ENCODE measurements around the gene UBASH3B. TPM values are rescaled to one million over a fixed set of nuclear protein-coding genes. Genes with fewer than 3 reads are reported as not detected.

Gene UBASH3B
- total RNA-seq, 2 experiments from 2014 or later, result 24.5 to 28.6 TPM

GRCh38 chr11:122837528-122838346 lies 182.2 kb downstream of the UBASH3B start:
- H3K4me1 Mint-ChIP-seq (ENCODE audit: low read depth), result peaks cover 26% of the 10 kb centered on the region
- CTCF ChIA-PET, result interaction anchor here (1.8 kb wide), 1 partner anchor 15 kb away, joined by 4 read pairs; no protein-coding TSS in a partner anchor
- ATAC-seq (ENCODE audit: poor library complexity), result no peak

DNA sequence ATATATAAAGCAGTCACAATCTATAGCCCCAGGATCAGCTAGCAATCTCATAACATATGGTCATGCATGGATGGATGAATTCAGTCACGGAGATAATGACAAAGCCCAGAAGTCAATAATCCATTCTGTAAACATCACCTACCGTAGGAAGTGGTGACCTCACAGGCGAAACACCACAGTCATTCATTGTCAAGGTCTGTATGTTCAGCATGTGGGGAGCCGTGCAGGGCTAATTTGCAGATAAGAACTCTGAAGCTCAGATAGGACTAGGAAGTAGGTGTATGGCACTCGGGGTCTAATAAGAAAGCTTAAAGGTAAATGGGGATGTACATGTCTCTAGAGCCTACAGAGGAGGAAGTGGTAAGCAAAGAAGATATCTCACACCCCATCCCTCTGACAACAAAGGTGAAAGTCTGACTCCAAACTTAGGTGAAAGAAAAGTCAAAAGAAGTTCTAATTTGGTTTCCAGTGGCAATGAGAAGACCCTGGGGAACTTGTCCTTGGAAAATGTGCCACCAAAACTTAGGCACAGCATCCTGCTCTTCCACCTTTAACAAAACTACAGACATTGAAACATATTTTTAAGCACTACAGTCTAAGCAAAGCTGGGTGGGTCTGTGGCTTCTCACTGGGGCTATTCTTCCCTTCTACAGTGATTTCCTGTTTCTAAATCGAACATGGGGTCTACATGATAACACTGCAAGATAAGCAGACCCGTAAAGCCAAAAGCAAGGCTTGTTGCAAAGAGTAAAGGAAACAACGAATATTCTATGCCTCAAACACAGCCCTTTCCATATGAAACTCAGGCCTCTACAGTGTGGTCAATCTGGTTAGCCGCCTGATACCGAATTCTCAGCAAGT lies 188.0 kb downstream of the UBASH3B start:
- peak overlapping the region; percentile 29 for H3K4me3 ChIP-seq (ENCODE audit: low read length)

More at GRCh38 chr11:122837528-122838346, 182.2 kb downstream of the UBASH3B start:
- H3K4me3 ChIP-seq (ENCODE audit: low read length), result no peak overlapping the region
- POLR2A ChIA-PET, result interaction anchor here (0.6 to 2.6 kb wide), 5 partner anchors 14 to 225 kb away, joined by 4 to 26 read pairs (median 7); partner anchors contain the start of gene HSPA8
- Mint-ChIP-seq H3K27ac (peak overlapping the region; percentile 63), H3K4me3 (peak overlapping the region; percentile 70), H3K27me3 (no peaks in the 10 kb centered on the region), H3K36me3 (ENCODE audit: low read depth) (no peaks in the 10 kb centered on the region), H3K9me3 (no peaks in the 10 kb centered on the region)
- no peaks in the 10 kb centered on the region for H3K36me3 ChIP-seq (ENCODE audit: insufficient read depth, low read length)
- no peak for TF ChIP-seq CTCF (IDR thresholded peaks at IDR 0.05)
- DNase-seq, result no peak
- H3K27ac ChIP-seq (ENCODE audit: low read depth in 1 of 2, low read length in 2 of 2), result no peak overlapping the region
- intact Hi-C loops (cut with DNase I, micrococcal nuclease), result loop anchor here in 1 of 2 experiments (2.0 kb wide), 1 partner anchor 15 kb away; no protein-coding TSS in a partner anchor
- peaks cover 2% of the 10 kb centered on the region for H3K4me1 ChIP-seq (ENCODE audit: insufficient read depth, low read length)
- H3K27me3 ChIP-seq (ENCODE audit: control insufficient read depth in 1 of 2, insufficient read depth in 2 of 2, low read length in 2 of 2), result no peaks in the 10 kb centered on the region
- H3K9me3 ChIP-seq (ENCODE audit: control insufficient read depth in 1 of 2, insufficient read depth in 1 of 2, low read length in 2 of 2), result no peaks in the 10 kb centered on the region

More for the DNA sequence above, 188.0 kb downstream of the UBASH3B start:
- peak; percentile 91 for ATAC-seq (ENCODE audit: poor library complexity)
- Histone ChIP-seq H3K36me3 (ENCODE audit: insufficient read depth, low read length) (no peaks in the 10 kb centered on the region), H3K9me3 (ENCODE audit: control insufficient read depth in 1 of 2, insufficient read depth in 1 of 2, low read length in 2 of 2) (no peaks in the 10 kb centered on the region), H3K27ac (ENCODE audit: low read depth in 1 of 2, low read length in 2 of 2) (peak overlapping the region; percentile 60 to 74), H3K27me3 (ENCODE audit: control insufficient read depth in 1 of 2, insufficient read depth in 2 of 2, low read length in 2 of 2) (no peaks in the 10 kb centered on the region), H3K4me1 (ENCODE audit: insufficient read depth, low read length) (peaks cover 20% of the 10 kb centered on the region)
- no peaks in the 10 kb centered on the region for H3K36me3 Mint-ChIP-seq (ENCODE audit: low read depth)
- ChIA-PET POLR2A (interaction anchor here (0.7 to 2.8 kb wide), 10 partner anchors 9 to 219 kb away, joined by 3 to 44 read pairs (median 5); partner anchors contain the start of gene HSPA8), CTCF (interaction anchor here (1.0 to 3.1 kb wide), 2 partner anchors 9 to 11 kb away, joined by 3 to 14 read pairs; no protein-coding TSS in a partner anchor)
- H3K27me3 Mint-ChIP-seq, result no peaks in the 10 kb centered on the region
- H3K9me3 Mint-ChIP-seq, result no peaks in the 10 kb centered on the region
- H3K27ac Mint-ChIP-seq, result peak overlapping the region; percentile 81
- DNase-seq, result peak in 8 of 14 experiments; percentile 13 to 83 (median 33)
- H3K4me3 Mint-ChIP-seq, result peak overlapping the region; percentile 43
- intact Hi-C loops (cut with DNase I, micrococcal nuclease), result no loop called here
- TF ChIP-seq CTCF (IDR thresholded peaks at IDR 0.05), result no peak
- H3K4me1 Mint-ChIP-seq (ENCODE audit: low read depth), result peaks cover 46% of the 10 kb centered on the region

All from CD4-positive, alpha-beta T cell (primary cell).